Type B pancreatic cell (in vitro differentiated cells): Measurements from ENCODE around the gene HMG20A. TPM values are rescaled to one million over a fixed set of nuclear protein-coding genes. Genes with fewer than 3 reads are reported as not detected.
A peak's percentile ranks its signal among the peaks of the same experiment; 100 is the strongest.

Source experiments
- DNase-seq: peaks from one replicate; pipeline ENCODE4 v3.0.0; 2021; ENCODE audit warnings: mixed read lengths; ENCODE audit not compliant: unreplicated experiment; ENCODE audit errors: extremely low spot score
- H3K27ac Mint-ChIP-seq: 2 replicates; pipeline ENCODE4 v1.8.0; 2021; ENCODE audit warnings: mild to moderate bottlenecking, mixed read lengths
- H3K27me3 Mint-ChIP-seq: 2 replicates; pipeline ENCODE4 v1.8.0; 2021; ENCODE audit warnings: mixed read lengths
- H3K36me3 Mint-ChIP-seq: 2 replicates; pipeline ENCODE4 v1.8.0; 2021; ENCODE audit warnings: mixed read lengths
- H3K4me1 Mint-ChIP-seq: one replicate; pipeline ENCODE4 v1.8.0; 2021; ENCODE audit warnings: mixed read lengths; ENCODE audit not compliant: unreplicated experiment
- H3K4me3 Mint-ChIP-seq: 2 replicates; pipeline ENCODE4 v1.8.0; 2021; ENCODE audit warnings: mild to moderate bottlenecking, mixed read lengths
- H3K9me3 Mint-ChIP-seq: 2 replicates; pipeline ENCODE4 v1.8.0; 2021; ENCODE audit warnings: mixed read lengths
- total RNA-seq: library from RNA; stranded (reverse); gene quantifications from 2 replicates; pipeline ENCODE4 v1.2.1, GENCODE V29; 2021; ENCODE audit warnings: low replicate concordance
- TF ChIP-seq, protein P1 (sequence below): fragments of 200-600 bp; sonication (generic); conservative IDR thresholded peaks from 2 replicates; pipeline ENCODE4 v1.5.0; 2021; ENCODE audit warnings: antibody characterized with exemption, mild to moderate bottlenecking

HMG20A gene
- total RNA-seq, 1 donor from 2014 or later, result 48.7 TPM

DNA sequence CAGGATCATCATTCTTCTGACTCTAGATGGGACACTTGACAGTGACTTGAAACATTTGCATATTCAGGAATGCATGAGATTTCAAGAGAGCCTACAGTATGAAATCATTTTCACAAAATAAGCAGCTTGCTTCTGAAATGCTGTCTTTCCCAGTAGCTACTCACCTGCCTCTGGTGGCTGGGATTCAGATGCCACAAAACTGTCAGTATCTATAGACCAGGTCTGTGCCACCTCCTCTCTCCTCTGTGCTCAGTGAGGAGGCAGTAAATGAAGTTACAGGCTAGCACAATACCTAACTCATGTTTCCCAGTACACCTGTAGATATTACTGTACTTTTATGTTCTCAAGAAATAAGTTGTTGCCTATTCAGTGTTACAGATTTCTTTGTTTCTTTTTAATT is 64.3 kb downstream of the HMG20A start:
- Mint-ChIP-seq H3K4me1 (peaks cover 21% of the 10 kb centered on the region), H3K27ac (no peak overlapping the region), H3K4me3 (no peak overlapping the region), H3K9me3 (no peaks in the 10 kb centered on the region), H3K27me3 (no peaks in the 10 kb centered on the region), H3K36me3 (peaks cover 37% of the 10 kb centered on the region)
- TF ChIP-seq, protein P1, sequence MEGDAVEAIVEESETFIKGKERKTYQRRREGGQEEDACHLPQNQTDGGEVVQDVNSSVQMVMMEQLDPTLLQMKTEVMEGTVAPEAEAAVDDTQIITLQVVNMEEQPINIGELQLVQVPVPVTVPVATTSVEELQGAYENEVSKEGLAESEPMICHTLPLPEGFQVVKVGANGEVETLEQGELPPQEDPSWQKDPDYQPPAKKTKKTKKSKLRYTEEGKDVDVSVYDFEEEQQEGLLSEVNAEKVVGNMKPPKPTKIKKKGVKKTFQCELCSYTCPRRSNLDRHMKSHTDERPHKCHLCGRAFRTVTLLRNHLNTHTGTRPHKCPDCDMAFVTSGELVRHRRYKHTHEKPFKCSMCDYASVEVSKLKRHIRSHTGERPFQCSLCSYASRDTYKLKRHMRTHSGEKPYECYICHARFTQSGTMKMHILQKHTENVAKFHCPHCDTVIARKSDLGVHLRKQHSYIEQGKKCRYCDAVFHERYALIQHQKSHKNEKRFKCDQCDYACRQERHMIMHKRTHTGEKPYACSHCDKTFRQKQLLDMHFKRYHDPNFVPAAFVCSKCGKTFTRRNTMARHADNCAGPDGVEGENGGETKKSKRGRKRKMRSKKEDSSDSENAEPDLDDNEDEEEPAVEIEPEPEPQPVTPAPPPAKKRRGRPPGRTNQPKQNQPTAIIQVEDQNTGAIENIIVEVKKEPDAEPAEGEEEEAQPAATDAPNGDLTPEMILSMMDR, result no peak
- no peak for DNase-seq

DNA sequence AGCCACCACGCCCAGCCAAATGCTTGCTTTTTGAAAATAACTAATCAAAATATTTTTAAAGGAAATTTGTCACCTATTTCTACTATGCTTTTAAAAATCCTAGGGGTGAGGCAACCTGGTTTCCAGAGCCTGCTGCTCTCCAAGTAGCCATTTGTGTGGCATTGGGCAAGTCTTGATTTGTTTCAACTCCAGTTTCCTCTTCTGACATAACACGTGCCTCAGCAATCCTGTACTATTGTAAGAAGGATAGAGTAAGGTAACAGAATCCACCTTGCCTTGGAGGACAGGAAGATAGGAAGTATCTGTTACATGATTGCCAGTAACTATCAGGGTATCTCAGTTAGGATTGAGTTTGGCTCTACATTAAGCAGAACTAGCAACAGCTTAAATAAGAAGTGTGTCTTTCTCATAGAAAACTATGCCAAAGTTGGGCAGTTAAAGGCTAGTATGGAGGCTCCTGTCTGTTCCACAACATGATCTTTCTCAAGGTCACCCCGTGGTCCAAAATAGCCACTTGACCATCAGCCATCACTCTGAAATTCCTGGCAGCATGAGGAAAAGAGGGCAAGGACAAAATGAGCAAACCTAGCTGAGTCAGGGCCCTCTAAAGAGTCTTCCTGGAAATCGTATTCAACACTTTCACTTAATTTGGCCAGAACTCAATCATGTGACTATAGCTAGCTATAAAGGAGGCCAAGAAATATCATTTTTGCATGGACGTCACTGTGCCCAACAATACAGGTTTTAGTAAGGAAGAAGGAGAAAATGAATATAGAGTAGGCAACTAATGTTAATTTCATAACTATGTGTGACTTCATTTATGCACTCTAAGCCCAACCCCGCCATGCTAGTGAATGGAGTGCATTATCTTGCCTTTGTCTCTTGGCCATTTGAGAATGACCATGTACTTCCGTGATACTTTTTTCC is 66.1 kb downstream of the HMG20A start:
- DNase-seq, result no peak
- Mint-ChIP-seq H3K36me3 (peaks cover 31% of the 10 kb centered on the region), H3K27ac (no peak overlapping the region), H3K4me3 (no peak overlapping the region), H3K4me1 (peaks cover 22% of the 10 kb centered on the region), H3K9me3 (no peaks in the 10 kb centered on the region), H3K27me3 (no peaks in the 10 kb centered on the region)
- TF ChIP-seq, protein P1, result no peak

DNA sequence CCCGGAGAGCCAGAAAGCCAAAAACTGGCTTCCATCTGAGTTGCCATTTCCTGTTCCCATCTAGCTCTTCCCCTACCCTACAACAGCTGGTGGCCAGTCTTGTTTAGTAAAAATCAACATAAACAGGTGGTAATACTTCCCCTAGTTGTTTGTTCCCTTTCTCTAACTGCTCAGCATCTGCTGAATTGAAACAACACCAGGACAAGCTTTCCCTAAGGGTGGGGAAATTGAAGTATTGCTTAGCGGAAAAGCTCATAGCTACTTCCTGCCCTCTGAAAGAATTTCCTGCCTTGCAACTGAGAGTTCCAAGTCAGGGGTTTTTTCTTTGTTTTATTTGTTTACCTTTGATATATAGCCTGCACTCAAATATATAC is 66.8 kb downstream of the HMG20A start:
- Mint-ChIP-seq H3K27ac (no peak overlapping the region), H3K4me1 (peaks cover 20% of the 10 kb centered on the region), H3K27me3 (no peaks in the 10 kb centered on the region), H3K4me3 (no peak overlapping the region), H3K9me3 (no peaks in the 10 kb centered on the region), H3K36me3 (peaks cover 33% of the 10 kb centered on the region)
- DNase-seq, result no peak
- TF ChIP-seq, protein P1, result no peak

DNA sequence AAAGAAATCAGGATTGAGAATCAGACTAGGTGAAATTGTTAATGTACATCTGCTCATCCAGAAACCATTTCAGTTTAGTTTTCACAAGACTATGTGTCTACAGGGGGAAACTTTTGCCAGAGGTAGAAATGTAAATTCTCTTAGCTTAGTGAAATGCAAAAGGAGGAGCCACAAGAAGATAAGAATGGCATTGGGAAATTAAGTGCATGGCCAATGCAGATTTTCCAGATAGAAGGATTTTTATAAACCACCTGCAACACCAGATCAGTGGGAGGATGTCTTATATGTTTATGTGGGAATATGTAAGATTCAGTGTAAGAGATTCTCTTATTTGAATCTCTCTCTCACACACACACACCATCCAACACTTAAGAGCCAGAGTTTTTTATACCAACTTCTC is 67.2 kb downstream of the HMG20A start:
- Mint-ChIP-seq H3K36me3 (peaks cover 30% of the 10 kb centered on the region), H3K4me3 (no peak overlapping the region), H3K27ac (no peak overlapping the region), H3K4me1 (peaks cover 17% of the 10 kb centered on the region), H3K27me3 (no peaks in the 10 kb centered on the region), H3K9me3 (no peaks in the 10 kb centered on the region)
- DNase-seq, result no peak
- TF ChIP-seq, protein P1, result no peak

DNA sequence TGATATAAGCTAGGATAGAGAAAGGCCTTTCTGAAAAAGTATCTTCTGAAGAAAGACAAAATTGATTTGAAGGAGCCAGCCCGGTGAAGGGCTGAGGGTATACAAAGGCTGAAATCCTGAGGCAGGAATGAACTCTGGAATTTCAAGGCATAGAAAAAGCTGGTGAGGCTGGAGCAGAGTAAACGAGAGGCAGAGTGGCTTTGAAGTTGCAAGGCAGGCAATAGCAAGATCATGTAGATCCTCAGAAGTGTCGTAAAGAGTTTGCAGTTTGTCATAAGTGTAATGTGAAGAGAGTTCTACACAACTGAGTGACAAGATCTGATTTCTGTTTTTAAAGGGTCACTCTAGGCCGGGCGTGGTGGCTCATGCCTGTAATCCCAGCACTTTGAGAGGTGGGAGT is 69.0 kb downstream of the HMG20A start:
- Mint-ChIP-seq H3K27me3 (no peaks in the 10 kb centered on the region), H3K9me3 (no peaks in the 10 kb centered on the region), H3K36me3 (peaks cover 22% of the 10 kb centered on the region), H3K4me3 (no peak overlapping the region), H3K4me1 (peaks cover 22% of the 10 kb centered on the region), H3K27ac (peak overlapping the region; percentile 55)
- no peak for DNase-seq
- TF ChIP-seq, protein P1, result no peak
